Endothelial cell of umbilical vein (primary cell): ENCODE measurements around the gene MFRP. TPM values are rescaled to one million over a fixed set of nuclear protein-coding genes. Genes with fewer than 3 reads are reported as not detected.

Source experiments
- BruUV-seq: library from RNA; stranded (reverse); fragments of 400-500 nt; replicated peaks from 2 replicates; lab custom pipeline; 2021; lab: Mats Ljungman, UMichigan
- CTCF ChIA-PET: fragments of 300-600, 350-600 bp; sonication (Branson Sonifier 250); formaldehyde crosslinking; loops from one replicate; lab custom pipeline; 2021; ENCODE audit warnings: antibody characterized with exemption, inconsistent platforms; lab: Charles Lee
- POLR2A ChIA-PET: fragments of 300-600, 350-600 bp; sonication (Branson Sonifier 250); formaldehyde crosslinking; loops from one replicate; lab custom pipeline; 2021; ENCODE audit warnings: antibody characterized with exemption, inconsistent platforms; lab: Charles Lee
- DNase-seq: peaks from one replicate; pipeline ENCODE4 v3.0.0-alpha.2; 2011; ENCODE audit warnings: low read depth, low spot score
- FAIRE-seq: peaks from 2 replicates; lab custom pipeline; 2011; peaks lifted over from hg19 to GRCh38; lab: Jason Lieb, UNC
- H2AFZ ChIP-seq: 2 replicates; pipeline ENCODE4 v1.6.0; 2012; ENCODE audit warnings: low read depth, low read length, control low read depth, inconsistent platforms
- H3K27ac ChIP-seq: 2 replicates; pipeline ENCODE4 v1.5.1; 2011; ENCODE audit warnings: low read depth, mild to moderate bottlenecking, control low read depth, low read length, moderate library complexity; ENCODE audit not compliant: insufficient read depth
- H3K27me3 ChIP-seq, 2 experiments: 2 replicates each; pipeline versions ENCODE4 v1.6.0 to v1.6.1; 2011; ENCODE audit warnings: low read length in 2 of 2, mixed read lengths in 1 of 2; ENCODE audit not compliant: control insufficient read depth in 2 of 2, insufficient read depth in 2 of 2
- H3K36me3 ChIP-seq, 2 experiments: 2 replicates in 1 of 2; 3 replicates in 1 of 2; pipeline ENCODE4 v1.5.1; 2011; ENCODE audit warnings: low read length in 2 of 2, mild to moderate bottlenecking in 1 of 2, moderate library complexity in 1 of 2; ENCODE audit not compliant: control insufficient read depth in 2 of 2, insufficient read depth in 2 of 2; ENCODE audit errors: extremely low read depth in 1 of 2
- H3K4me1 ChIP-seq: 3 replicates; pipeline ENCODE4 v1.5.1; 2011; ENCODE audit warnings: mild to moderate bottlenecking, low read length; ENCODE audit not compliant: control insufficient read depth, insufficient read depth; ENCODE audit errors: extremely low read depth
- H3K4me2 ChIP-seq: 2 replicates; pipeline ENCODE4 v1.6.1; 2011; ENCODE audit warnings: low read length, control low read depth, mixed read lengths; ENCODE audit not compliant: insufficient read depth
- H3K4me3 ChIP-seq, 3 experiments: fragments of 200-600 bp in 1 of 3; sonication (generic), shearing (Covaris generic) in 1 of 3; replicated peaks in 1 of 3; 2 replicates each; pipeline ENCODE4 v1.5.1; 2011 to 2016; ENCODE audit warnings: control low read depth in 3 of 3, low read length in 3 of 3, mild to moderate bottlenecking in 2 of 3, inconsistent platforms in 1 of 3, low read depth in 1 of 3, moderate library complexity in 1 of 3; ENCODE audit not compliant: insufficient read depth in 1 of 3
- H3K79me2 ChIP-seq: 2 replicates; pipeline ENCODE4 v1.6.0; 2012; ENCODE audit warnings: low read length, inconsistent platforms; ENCODE audit not compliant: control insufficient read depth, insufficient read depth
- H3K9ac ChIP-seq: replicated peaks from 2 replicates; pipeline ENCODE3; 2011; ENCODE audit warnings: low read length, control low read depth; ENCODE audit not compliant: insufficient read depth; ENCODE audit errors: extremely low read depth
- H3K9me1 ChIP-seq: replicated peaks from 3 replicates; pipeline ENCODE4 v1.6.0; 2011; ENCODE audit warnings: mild to moderate bottlenecking, low read length; ENCODE audit not compliant: control insufficient read depth, insufficient read depth; ENCODE audit errors: extremely low read depth
- H3K9me3 ChIP-seq: replicated peaks from 2 replicates; pipeline ENCODE4 v1.5.1; 2012; ENCODE audit warnings: low read length, inconsistent platforms; ENCODE audit not compliant: control insufficient read depth, insufficient read depth
- H4K20me1 ChIP-seq: replicated peaks from 2 replicates; pipeline ENCODE3; 2011; ENCODE audit warnings: mild to moderate bottlenecking, low read length; ENCODE audit not compliant: control insufficient read depth, insufficient read depth; ENCODE audit errors: extremely low read depth
- EZH2 ChIP-seq: IDR thresholded peaks from 2 replicates; pipeline ENCODE4 v1.6.1; 2012; ENCODE audit warnings: borderline replicate concordance, low read depth, mild to moderate bottlenecking, moderate library complexity, low read length, inconsistent platforms; ENCODE audit not compliant: severe bottlenecking
- FOS ChIP-seq: IDR thresholded peaks from 2 replicates; pipeline ENCODE4 v1.6.1; 2011; ENCODE audit warnings: mild to moderate bottlenecking, low read length, moderate library complexity, borderline replicate concordance; ENCODE audit not compliant: insufficient read depth
- GATA2 ChIP-seq: IDR thresholded peaks from 2 replicates; pipeline ENCODE4 v1.7.0; 2011; ENCODE audit warnings: low read depth, mild to moderate bottlenecking, moderate library complexity, mixed read lengths, low read length; ENCODE audit not compliant: insufficient read length, insufficient read depth
- JUN ChIP-seq: IDR thresholded peaks from 2 replicates; pipeline ENCODE4 v1.6.1; 2011; ENCODE audit warnings: borderline replicate concordance, low read depth; ENCODE audit not compliant: insufficient read length, insufficient read depth
- MYC ChIP-seq: IDR thresholded peaks from one replicate; pipeline ENCODE4 v1.6.1; 2011; ENCODE audit warnings: mild to moderate bottlenecking, low read depth, low read length
- POLR2A ChIP-seq: IDR thresholded peaks from 2 replicates; pipeline ENCODE4 v1.6.1; 2012; ENCODE audit warnings: low read depth, mild to moderate bottlenecking, control low read depth, low read length
- POLR2AphosphoS5 ChIP-seq: IDR thresholded peaks from 2 replicates; pipeline ENCODE4 v1.6.1; 2012; ENCODE audit warnings: low read depth, mild to moderate bottlenecking, control low read depth, low read length, moderate library complexity; ENCODE audit not compliant: insufficient read depth
- dilution Hi-C: fragments of 300-500 bp; cut with MboI; formaldehyde crosslinking; loops from one replicate; pipeline ENCODE4 v1.15.0; 2019; ENCODE audit warnings: low sequenced_read_pairs; ENCODE audit not compliant: extremely low pct_ligation_motif_present
- intact Hi-C: fragments of 100-400 bp; cut with micrococcal nuclease; formaldehyde crosslinking; loops from one replicate; pipeline ENCODE4 v1.10.0; 2022
- polyA plus RNA-seq, 4 experiments: library from polyadenylated mRNA; depleted of rRNA in 3 of 4; stranded (reverse) in 3 of 4; unstranded in 1 of 4; fragments of >200 nt; gene quantifications; 2 replicates each; pipeline versions ENCODE4 v1.2.1 to v1.2.3, GENCODE V29; 2011 to 2012; ENCODE audit warnings: missing spikeins in 1 of 4
- total RNA-seq: library from RNA; stranded (reverse); gene quantifications from 2 replicates; pipeline ENCODE4 v1.2.3, GENCODE V29; 2021
- TF ChIP-seq, protein P1 (sequence below): IDR thresholded peaks from 2 replicates; pipeline ENCODE4 v1.6.1; 2011; ENCODE audit not compliant: insufficient read depth, insufficient read length

The MFRP gene
- total and polyA plus RNA-seq, 2 donors (not counting 3 experiments of a cell fraction or from before 2014, with no cell fraction given), result 0.08 TPM; not detected in 1

GRCh38 chr11:119363851-119364590 is 17.5 kb upstream of the MFRP start:
- H3K9ac ChIP-seq, result no peak overlapping the region
- H3K4me2 ChIP-seq, result no peak overlapping the region
- peak overlapping the region in 1 of 3 experiments; percentile 33 for H3K4me3 ChIP-seq
- H3K9me1 ChIP-seq, result no peaks in the 10 kb centered on the region
- CTCF ChIA-PET, result interaction anchor here (1.5 to 1.7 kb wide), 3 partner anchors 8 to 23 kb away, joined by 4 to 15 read pairs (median 10); partner anchors contain the start of gene C1QTNF5
- H3K36me3 ChIP-seq, result no peaks in the 10 kb centered on the region
- peak overlapping the region; percentile 22 for H2AFZ ChIP-seq
- no peaks in the 10 kb centered on the region for H3K4me1 ChIP-seq
- H3K79me2 ChIP-seq, result no peaks in the 10 kb centered on the region
- BruUV-seq, result no TSS peak
- intact Hi-C loops, result no loop called here
- peaks cover 12 to 20% of the 10 kb centered on the region in 2 experiments for H3K27me3 ChIP-seq
- no peak for TF ChIP-seq POLR2AphosphoS5
- no peak for TF ChIP-seq FOS
- no peak for TF ChIP-seq JUN
- TF ChIP-seq EZH2, result no peak
- no peak for TF ChIP-seq MYC
- no peak for TF ChIP-seq GATA2
- TF ChIP-seq, protein P1, sequence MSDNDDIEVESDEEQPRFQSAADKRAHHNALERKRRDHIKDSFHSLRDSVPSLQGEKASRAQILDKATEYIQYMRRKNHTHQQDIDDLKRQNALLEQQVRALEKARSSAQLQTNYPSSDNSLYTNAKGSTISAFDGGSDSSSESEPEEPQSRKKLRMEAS, result no peak
- no peak for TF ChIP-seq POLR2A
- POLR2A ChIA-PET, result no interaction called here
- no peaks in the 10 kb centered on the region for H3K9me3 ChIP-seq
- DNase-seq (peak; percentile 39), FAIRE-seq (no peak)
- no peaks in the 10 kb centered on the region for H4K20me1 ChIP-seq
- dilution Hi-C loops, result no loop called here
- no peak overlapping the region for H3K27ac ChIP-seq
